ENCODE data around the gene VEGFD. TPM values are rescaled to one million over a fixed set of nuclear protein-coding genes. Genes with fewer than 3 reads are reported as not detected.

The VEGFD gene
- total RNA-seq (0.44 TPM), polyA plus RNA-seq (ENCODE audit: insufficient read depth in 1 of 8, insufficient read length in 8 of 8, low replicate concordance in 1 of 8) (1 to 10 TPM in 3 of 8 donors, under 1 TPM in 5; 0.41 to 1.7 (median 0.76) TPM)
- long read RNA-seq, donor 1, result 0 reads
- long read RNA-seq, donor 2, result 0 reads
- long read RNA-seq, donor 3, result 0 reads
- long read RNA-seq, donor 4, result 0 reads
- long read RNA-seq, donor 5, partial matches to known transcripts, result 0 of 1 reads
- long read RNA-seq, donor 5, other reads (novel, unspliced or antisense), result 0 of 1 reads
- long read RNA-seq, donor 6, partial matches to known transcripts, result 0 of 1 reads
- long read RNA-seq, donor 6, other reads (novel, unspliced or antisense), result 0 of 1 reads
- long read RNA-seq, donor 7, result 0 reads
- long read RNA-seq, donor 8, result 0 reads
- long read RNA-seq, donor 9, result 0 reads
- long read RNA-seq, donor 10, result 0 reads
- long read RNA-seq, donor 11, result 0 reads

- no peak within 1 kb of the TSS for H3K27ac ChIP-seq (ENCODE audit: low read length)
- WGBS (ENCODE audit: insufficient coverage), result no CpG with 5 or more reads among the region's 2 CpGs
- no peak within 1 kb of the TSS for H3K4me3 ChIP-seq (ENCODE audit: low read length)
- no peaks in the 10 kb centered on the region for H3K36me3 ChIP-seq (ENCODE audit: control insufficient read depth, insufficient read depth, low read length)
- DNase-seq, result peak; percentile 60
- no peaks in the 10 kb centered on the region for H3K4me1 ChIP-seq (ENCODE audit: control insufficient read depth, insufficient read depth, low read length)
- no peaks in the 10 kb centered on the region for H3K9me3 ChIP-seq (replicated peaks; ENCODE audit: control insufficient read depth, low read depth, low read length)
- H3K27me3 ChIP-seq (ENCODE audit: control insufficient read depth, insufficient read depth, low read length), result peaks cover 8% of the 10 kb centered on the region
Measured at GRCh38 chrX:15384304-15384703, at the start of gene VEGFD. TSS of gene VEGFD (minus strand) at chrX:15384413. CDS start at chrX:15383946, 467 bp downstream.

GRCh38 chrX:15430584-15430983 is 46.4 kb upstream of the VEGFD start:
- WGBS (ENCODE audit: insufficient coverage), result no CpG with 5 or more reads among the region's 1 CpG

DNA sequence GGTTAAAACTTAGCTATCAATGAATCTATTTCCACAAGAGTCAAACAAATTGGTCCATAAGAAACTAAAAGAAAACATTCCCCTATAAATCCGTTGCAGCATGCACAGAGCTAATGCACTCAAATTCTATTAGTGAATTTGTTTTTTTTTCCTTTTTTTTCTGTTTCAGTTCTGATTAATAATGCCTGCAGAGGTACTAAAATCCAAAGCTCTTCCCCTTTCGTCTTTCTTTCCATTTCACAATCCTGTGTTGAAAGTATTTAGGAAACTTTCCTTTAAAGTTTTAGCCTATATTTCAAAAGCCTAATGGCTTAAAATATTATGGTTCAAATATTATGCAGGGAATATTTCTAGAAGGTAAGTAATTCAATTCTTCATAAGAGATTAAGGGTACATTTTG is 45.9 kb upstream of the VEGFD start:
- no CpG with 5 or more reads among the region's 2 CpGs for WGBS (ENCODE audit: insufficient coverage)
- Histone ChIP-seq H3K27me3 (ENCODE audit: control insufficient read depth, insufficient read depth, low read length) (peaks cover 5% of the 10 kb centered on the region), H3K9me3 (replicated peaks; ENCODE audit: control insufficient read depth, low read depth, low read length) (no peaks in the 10 kb centered on the region), H3K4me3 (ENCODE audit: low read length) (no peak overlapping the region), H3K27ac (ENCODE audit: low read length) (no peak overlapping the region), H3K4me1 (ENCODE audit: control insufficient read depth, insufficient read depth, low read length) (no peaks in the 10 kb centered on the region), H3K36me3 (ENCODE audit: control insufficient read depth, insufficient read depth, low read length) (no peaks in the 10 kb centered on the region)
- DNase-seq, result no peak

More at GRCh38 chrX:15430584-15430983, 46.4 kb upstream of the VEGFD start:
- Histone ChIP-seq H3K4me1 (ENCODE audit: control insufficient read depth, insufficient read depth, low read length) (no peaks in the 10 kb centered on the region), H3K27ac (ENCODE audit: low read length) (no peak overlapping the region), H3K9me3 (replicated peaks; ENCODE audit: control insufficient read depth, low read depth, low read length) (no peaks in the 10 kb centered on the region), H3K4me3 (ENCODE audit: low read length) (no peak overlapping the region), H3K27me3 (ENCODE audit: control insufficient read depth, insufficient read depth, low read length) (peaks cover 6% of the 10 kb centered on the region), H3K36me3 (ENCODE audit: control insufficient read depth, insufficient read depth, low read length) (no peaks in the 10 kb centered on the region)
- DNase-seq, result no peak

DNA sequence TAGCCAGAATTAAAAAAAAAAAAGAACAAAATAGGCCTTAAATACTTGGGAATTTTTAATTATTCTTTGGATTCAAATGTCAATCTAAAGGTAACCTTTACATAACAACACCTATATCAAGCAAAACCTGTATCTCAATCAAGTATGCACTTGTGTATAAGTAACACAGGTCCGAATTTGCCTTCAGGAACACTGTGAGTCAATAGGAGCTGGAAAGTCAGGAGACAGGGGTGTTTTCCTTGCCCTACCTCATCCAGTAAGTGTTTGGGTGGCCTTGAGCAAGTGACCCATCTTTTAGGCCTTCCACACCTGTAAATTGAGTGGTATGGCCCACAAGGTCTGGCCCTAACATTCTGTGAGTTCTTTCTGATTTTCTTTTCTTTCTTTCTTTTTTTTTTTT is 40.8 kb upstream of the VEGFD start:
- Histone ChIP-seq H3K36me3 (ENCODE audit: control insufficient read depth, insufficient read depth, low read length) (no peaks in the 10 kb centered on the region), H3K27ac (ENCODE audit: low read length) (no peak overlapping the region), H3K4me3 (ENCODE audit: low read length) (no peak overlapping the region), H3K4me1 (ENCODE audit: control insufficient read depth, insufficient read depth, low read length) (no peaks in the 10 kb centered on the region), H3K27me3 (ENCODE audit: control insufficient read depth, insufficient read depth, low read length) (peaks cover 9% of the 10 kb centered on the region), H3K9me3 (replicated peaks; ENCODE audit: control insufficient read depth, low read depth, low read length) (no peaks in the 10 kb centered on the region)
- WGBS (ENCODE audit: insufficient coverage), result no CpG with 5 or more reads among the region's 1 CpG
- no peak for DNase-seq

DNA sequence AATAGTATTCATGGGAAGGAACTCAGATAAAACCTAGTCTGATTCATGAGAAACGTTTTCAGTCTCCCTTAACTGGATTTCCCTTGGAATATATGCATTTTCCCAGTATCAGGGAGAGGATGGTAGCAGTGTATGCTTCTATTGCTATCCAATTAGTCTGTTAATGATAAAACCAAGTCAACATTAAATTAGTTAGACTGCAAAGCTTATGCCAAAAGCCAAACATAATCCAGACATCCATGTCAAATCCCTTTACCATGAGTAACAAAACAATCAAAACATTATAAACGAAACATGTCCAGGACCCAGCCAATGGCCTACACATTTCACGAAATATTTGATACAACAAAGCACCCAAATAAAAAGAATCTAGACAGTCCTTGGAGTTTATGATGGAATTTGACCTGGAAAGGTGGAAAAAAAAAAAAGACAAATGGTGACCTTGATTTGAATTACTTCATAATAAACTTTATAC is 34.5 kb upstream of the VEGFD start:
- no peak overlapping the region for H3K4me3 ChIP-seq (ENCODE audit: low read length)
- no peak for DNase-seq
- no CpG with 5 or more reads among the region's 3 CpGs for whole genome bisulfite sequencing (ENCODE audit: insufficient coverage)
- H3K27me3 ChIP-seq (ENCODE audit: control insufficient read depth, insufficient read depth, low read length), result peaks cover 11% of the 10 kb centered on the region
- H3K4me1 ChIP-seq (ENCODE audit: control insufficient read depth, insufficient read depth, low read length), result no peaks in the 10 kb centered on the region
- H3K27ac ChIP-seq (ENCODE audit: low read length), result no peak overlapping the region
- H3K36me3 ChIP-seq (ENCODE audit: control insufficient read depth, insufficient read depth, low read length), result no peaks in the 10 kb centered on the region
- H3K9me3 ChIP-seq (replicated peaks; ENCODE audit: control insufficient read depth, low read depth, low read length), result peaks cover 5% of the 10 kb centered on the region

GRCh38 chrX:15418041-15418706 is 34.0 kb upstream of the VEGFD start:
- H3K27ac ChIP-seq (ENCODE audit: low read length), result no peak overlapping the region
- no peaks in the 10 kb centered on the region for H3K4me1 ChIP-seq (ENCODE audit: control insufficient read depth, insufficient read depth, low read length)
- H3K9me3 ChIP-seq (replicated peaks; ENCODE audit: control insufficient read depth, low read depth, low read length), result peaks cover 5% of the 10 kb centered on the region
- WGBS (ENCODE audit: insufficient coverage), result 43% methylated on average over 2 of the region's 6 CpGs
- DNase-seq, result peak; percentile 14
- no peaks in the 10 kb centered on the region for H3K36me3 ChIP-seq (ENCODE audit: control insufficient read depth, insufficient read depth, low read length)
- H3K4me3 ChIP-seq (ENCODE audit: low read length), result no peak overlapping the region
- peaks cover 13% of the 10 kb centered on the region for H3K27me3 ChIP-seq (ENCODE audit: control insufficient read depth, insufficient read depth, low read length)

GRCh38 chrX:15416133-15416993 is 32.1 kb upstream of the VEGFD start:
- Histone ChIP-seq H3K27me3 (ENCODE audit: control insufficient read depth, insufficient read depth, low read length) (peaks cover 18% of the 10 kb centered on the region), H3K4me3 (ENCODE audit: low read length) (no peak overlapping the region), H3K9me3 (replicated peaks; ENCODE audit: control insufficient read depth, low read depth, low read length) (peaks cover 5% of the 10 kb centered on the region), H3K27ac (ENCODE audit: low read length) (no peak overlapping the region), H3K4me1 (ENCODE audit: control insufficient read depth, insufficient read depth, low read length) (no peaks in the 10 kb centered on the region), H3K36me3 (ENCODE audit: control insufficient read depth, insufficient read depth, low read length) (no peaks in the 10 kb centered on the region)
- no peak for DNase-seq
- 88% methylated on average over 3 of the region's 10 CpGs for WGBS (ENCODE audit: insufficient coverage)

- Histone ChIP-seq H3K27me3 (ENCODE audit: control insufficient read depth, insufficient read depth, low read length) (peaks cover 21% of the 10 kb centered on the region), H3K4me1 (ENCODE audit: control insufficient read depth, insufficient read depth, low read length) (no peaks in the 10 kb centered on the region), H3K36me3 (ENCODE audit: control insufficient read depth, insufficient read depth, low read length) (no peaks in the 10 kb centered on the region), H3K27ac (ENCODE audit: low read length) (no peak overlapping the region), H3K4me3 (ENCODE audit: low read length) (no peak overlapping the region), H3K9me3 (replicated peaks; ENCODE audit: control insufficient read depth, low read depth, low read length) (peaks cover 5% of the 10 kb centered on the region)
- DNase-seq, result no peak
- 59% methylated on average over 4 of the region's 6 CpGs for WGBS (ENCODE audit: insufficient coverage)
Measured at GRCh38 chrX:15413101-15413500, 28.9 kb upstream of the VEGFD start.

GRCh38 chrX:15410947-15411346 is 26.7 kb upstream of the VEGFD start:
- peak; percentile 27 for DNase-seq

DNA sequence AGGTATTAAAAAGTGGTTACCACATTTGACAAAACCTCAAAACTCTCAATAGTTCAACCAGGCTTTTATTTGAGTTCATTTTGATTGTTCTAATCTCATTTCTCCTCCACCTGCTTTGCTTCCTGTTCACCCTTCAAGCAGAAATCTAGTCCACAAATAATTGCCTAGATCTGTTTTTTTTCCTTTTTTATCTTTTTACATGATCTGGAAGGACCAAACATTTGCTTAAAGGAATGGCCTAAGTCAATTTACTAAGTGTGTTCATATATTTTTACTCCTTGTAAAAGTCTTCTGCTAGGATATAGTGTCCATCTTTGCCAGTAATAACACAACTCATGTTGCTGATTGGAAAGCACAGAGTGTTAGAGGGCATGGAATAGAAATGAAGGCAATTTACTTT is 26.2 kb upstream of the VEGFD start:
- no peak overlapping the region for H3K27ac ChIP-seq (ENCODE audit: low read length)
- peaks cover 2% of the 10 kb centered on the region for H3K4me1 ChIP-seq (ENCODE audit: control insufficient read depth, insufficient read depth, low read length)
- no peak overlapping the region for H3K4me3 ChIP-seq (ENCODE audit: low read length)
- H3K27me3 ChIP-seq (ENCODE audit: control insufficient read depth, insufficient read depth, low read length), result peaks cover 28% of the 10 kb centered on the region
- H3K36me3 ChIP-seq (ENCODE audit: control insufficient read depth, insufficient read depth, low read length), result no peaks in the 10 kb centered on the region
- H3K9me3 ChIP-seq (replicated peaks; ENCODE audit: control insufficient read depth, low read depth, low read length), result no peaks in the 10 kb centered on the region
- no peak for DNase-seq

More at GRCh38 chrX:15410947-15411346, 26.7 kb upstream of the VEGFD start:
- no peak overlapping the region for H3K4me3 ChIP-seq (ENCODE audit: low read length)
- no peaks in the 10 kb centered on the region for H3K36me3 ChIP-seq (ENCODE audit: control insufficient read depth, insufficient read depth, low read length)
- WGBS (ENCODE audit: insufficient coverage), result no CpG with 5 or more reads among the region's 2 CpGs
- H3K27me3 ChIP-seq (ENCODE audit: control insufficient read depth, insufficient read depth, low read length), result peaks cover 26% of the 10 kb centered on the region
- H3K27ac ChIP-seq (ENCODE audit: low read length), result no peak overlapping the region
- peaks cover 2% of the 10 kb centered on the region for H3K4me1 ChIP-seq (ENCODE audit: control insufficient read depth, insufficient read depth, low read length)
- no peaks in the 10 kb centered on the region for H3K9me3 ChIP-seq (replicated peaks; ENCODE audit: control insufficient read depth, low read depth, low read length)

Measured in muscle of leg (tissue), 16 donors.